ENCODE measurements around the gene CLEC11A.
A peak's percentile ranks its signal among the peaks of the same experiment; 100 is the strongest.

CLEC11A gene

GRCh38 chr19:50705422-50706019, 17.6 kb upstream of the CLEC11A start:
- DNase-seq, result peak; percentile 14

GRCh38 chr19:50706387-50706786, 16.8 kb upstream of the CLEC11A start:
- no peak for DNase-seq

- DNase-seq, result no peak
Measured at GRCh38 chr19:50708179-50708879, 14.8 kb upstream of the CLEC11A start.

GRCh38 chr19:50710094-50710493, 13.1 kb upstream of the CLEC11A start:
- DNase-seq, result no peak

- no peak for DNase-seq
Measured at GRCh38 chr19:50710612-50711011, 12.6 kb upstream of the CLEC11A start.

GRCh38 chr19:50711196-50711595, 12.0 kb upstream of the CLEC11A start:
- DNase-seq, result no peak

GRCh38 chr19:50711805-50712204, 11.4 kb upstream of the CLEC11A start:
- DNase-seq, result no peak

GRCh38 chr19:50712833-50713232, 10.3 kb upstream of the CLEC11A start:
- no peak for DNase-seq

- no peak for DNase-seq
Measured at GRCh38 chr19:50713556-50714236, 9.5 kb upstream of the CLEC11A start.

- DNase-seq, result no peak
Measured at GRCh38 chr19:50716178-50717025, 6.8 kb upstream of the CLEC11A start.

GRCh38 chr19:50717026-50717723, 6.0 kb upstream of the CLEC11A start:
- no peak for DNase-seq

GRCh38 chr19:50717891-50718254, 5.3 kb upstream of the CLEC11A start:
- no peak for DNase-seq

GRCh38 chr19:50718255-50719118, 4.7 kb upstream of the CLEC11A start:
- no peak for DNase-seq

GRCh38 chr19:50719119-50719435, 4.1 kb upstream of the CLEC11A start:
- no peak for DNase-seq

GRCh38 chr19:50719566-50719965, 3.6 kb upstream of the CLEC11A start, which contains the start of gene SHANK1:
TSS of gene SHANK1 (minus strand) at chr19:50719802. CDS start at chr19:50716919, 2,883 bp downstream.
- DNase-seq, result no peak

- DNase-seq, result no peak
Measured at GRCh38 chr19:50720181-50720920, 2.8 kb upstream of the CLEC11A start.

GRCh38 chr19:50720921-50721381, 2.2 kb upstream of the CLEC11A start:
- DNase-seq, result no peak

- no peak for DNase-seq
Measured at GRCh38 chr19:50721441-50722137, 1.6 kb upstream of the CLEC11A start.

GRCh38 chr19:50722201-50723013, 757 bp upstream of the CLEC11A start:
- no peak for DNase-seq
